Measurements from ENCODE around the gene HIVEP3.

- TF ChIP-seq CTCF (IDR thresholded peaks at IDR 0.05; ENCODE audit: low read length) (no peak), EZH2 (optimal IDR thresholded peaks at IDR 0.05; ENCODE audit: low read depth, low read length) (no peak)
Measured at GRCh38 chr1:41733725-41734124, 185.0 kb downstream of the HIVEP3 start.
